Kidney epithelial cell (primary cell): ENCODE data around the gene LYPD6. TPM values are rescaled to one million over a fixed set of nuclear protein-coding genes. Genes with fewer than 3 reads are reported as not detected.
A peak's percentile ranks its signal among the peaks of the same experiment; 100 is the strongest.

ENCODE experiments used
- DNase-seq: peaks from one replicate; pipeline ENCODE4 v3.0.0-alpha.2; 2010; ENCODE audit warnings: low read depth
- H3K27me3 ChIP-seq: 2 replicates; pipeline ENCODE4 v1.6.0; 2011; ENCODE audit warnings: low read length; ENCODE audit not compliant: control insufficient read depth, insufficient read depth
- H3K36me3 ChIP-seq: 2 replicates; pipeline ENCODE4 v1.5.1; 2011; ENCODE audit warnings: low read length; ENCODE audit not compliant: control insufficient read depth, insufficient read depth
- H3K4me3 ChIP-seq: 2 replicates; pipeline ENCODE4 v1.5.1; 2011; ENCODE audit warnings: low read depth, mild to moderate bottlenecking, control low read depth, low read length
- CTCF ChIP-seq: IDR thresholded peaks from 2 replicates; pipeline ENCODE4 v1.5.1; 2011; ENCODE audit warnings: mild to moderate bottlenecking, moderate library complexity, low read length, control low read depth, inconsistent platforms; ENCODE audit not compliant: insufficient read depth, poor library complexity, severe bottlenecking
- total RNA-seq: library from RNA; depleted of rRNA; stranded (reverse); fragments of >200 nt; gene quantifications from 2 replicates; pipeline ENCODE4 v1.2.3, GENCODE V29; 2015

Gene LYPD6
- total RNA-seq, 1 donor from 2014 or later: 3.7 TPM

GRCh38 chr2:149365931-149366583 lies 35.7 kb downstream of the LYPD6 start:
- H3K4me3 ChIP-seq: no peak overlapping the region
- H3K36me3 ChIP-seq: no peaks in the 10 kb centered on the region
- no peaks in the 10 kb centered on the region for H3K27me3 ChIP-seq
- peak; percentile 47 for DNase-seq
- TF ChIP-seq CTCF: no peak

- Histone ChIP-seq H3K4me3 (no peak overlapping the region), H3K27me3 (no peaks in the 10 kb centered on the region), H3K36me3 (no peaks in the 10 kb centered on the region)
- TF ChIP-seq CTCF: no peak
- no peak for DNase-seq
Observed at GRCh38 chr2:149370061-149370775, 39.8 kb downstream of the LYPD6 start.

GRCh38 chr2:149371476-149371875 lies 41.1 kb downstream of the LYPD6 start:
- no peaks in the 10 kb centered on the region for H3K36me3 ChIP-seq
- H3K4me3 ChIP-seq: no peak overlapping the region
- no peak for TF ChIP-seq CTCF
- H3K27me3 ChIP-seq: no peaks in the 10 kb centered on the region
- DNase-seq: no peak

GRCh38 chr2:149375801-149376361 lies 45.5 kb downstream of the LYPD6 start:
- Histone ChIP-seq H3K4me3 (no peak overlapping the region), H3K27me3 (no peaks in the 10 kb centered on the region), H3K36me3 (no peaks in the 10 kb centered on the region)
- TF ChIP-seq CTCF: no peak
- no peak for DNase-seq

DNA sequence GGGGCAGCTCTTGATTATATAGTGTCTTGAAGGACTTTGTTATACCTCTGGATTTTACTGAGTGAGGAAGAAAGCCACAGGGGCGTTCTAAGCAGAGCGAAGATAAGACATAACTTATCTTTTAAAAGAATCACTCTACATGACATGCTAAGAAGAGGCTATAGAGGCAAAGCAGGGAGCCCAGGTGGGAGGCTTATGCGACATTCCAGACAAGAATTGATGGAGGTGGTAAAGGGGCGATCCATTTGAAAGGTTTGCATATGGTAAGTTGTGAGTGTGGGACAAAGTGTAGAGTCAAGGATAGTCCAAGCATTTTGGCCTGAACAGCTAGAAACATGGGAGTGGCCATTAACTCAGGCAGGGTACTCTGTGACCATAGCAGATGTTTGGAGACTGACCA lies 49.8 kb downstream of the LYPD6 start:
- no peak for TF ChIP-seq CTCF
- DNase-seq: no peak
- Histone ChIP-seq H3K27me3 (no peaks in the 10 kb centered on the region), H3K4me3 (no peak overlapping the region), H3K36me3 (no peaks in the 10 kb centered on the region)
